Urinary bladder (tissue), 4 donors: ENCODE data around the gene IGSF21. TPM values are rescaled to one million over a fixed set of nuclear protein-coding genes. Genes with fewer than 3 reads are reported as not detected.

Experiments
- DNase-seq: peaks from one replicate; pipeline ENCODE4 v3.0.0-alpha.2; 2015; ENCODE audit errors: extremely low spot score
- H3K27ac ChIP-seq: one replicate; pipeline ENCODE4 v1.5.1; 2013; ENCODE audit warnings: low read depth, mild to moderate bottlenecking, moderate library complexity
- H3K36me3 ChIP-seq: one replicate; pipeline ENCODE4 v1.6.1; 2013; ENCODE audit warnings: mild to moderate bottlenecking, moderate library complexity; ENCODE audit not compliant: insufficient read depth
- H3K4me1 ChIP-seq: one replicate; pipeline ENCODE4 v1.6.1; 2013; ENCODE audit warnings: mild to moderate bottlenecking, moderate library complexity; ENCODE audit not compliant: insufficient read depth
- H3K4me3 ChIP-seq: one replicate; pipeline ENCODE4 v1.5.1; 2013; ENCODE audit warnings: low read depth, low read length
- WGBS: extraction: QIAGEN DNeasy Blood & Tissue Kit; methylation state at CpG from one replicate; pipeline ENCODE4 v1.1.7; 2013; 5-methylcytosine and 5-hydroxymethylcytosine counted together
- polyA plus RNA-seq: library from polyadenylated mRNA; stranded (reverse); fragments of 200-250 nt; gene quantifications from one replicate; pipeline ENCODE4 v1.2.3, GENCODE V29; 2013
- total RNA-seq: library from RNA; depleted of rRNA; stranded (reverse); fragments of >200 nt; gene quantifications from one replicate; pipeline ENCODE4 v1.2.3, GENCODE V29; 2014
- donor health status: healthy with polysubstance abuse.
- donor health status: healthy.

Gene IGSF21
- total and polyA plus RNA-seq, 2 donors = 1.1 to 8.2 TPM

GRCh38 chr1:18297896-18298648 is 190.5 kb downstream of the IGSF21 start:
- H3K27ac ChIP-seq = no peak overlapping the region
- 48% methylated on average over 11 of the region's 11 CpGs for WGBS
- no peak overlapping the region for H3K4me3 ChIP-seq
- H3K4me1 ChIP-seq = no peaks in the 10 kb centered on the region
- no peak for DNase-seq
- H3K36me3 ChIP-seq = no peaks in the 10 kb centered on the region

GRCh38 chr1:18299441-18300338 is 192.1 kb downstream of the IGSF21 start:
- no peak for DNase-seq
- WGBS = 68% methylated on average over 7 of the region's 7 CpGs
- Histone ChIP-seq H3K36me3 (no peaks in the 10 kb centered on the region), H3K4me3 (no peak overlapping the region), H3K4me1 (no peaks in the 10 kb centered on the region), H3K27ac (no peak overlapping the region)

- H3K36me3 ChIP-seq = no peaks in the 10 kb centered on the region
- no peak overlapping the region for H3K27ac ChIP-seq
- 93% methylated on average over 2 of the region's 2 CpGs for WGBS
- H3K4me1 ChIP-seq = no peaks in the 10 kb centered on the region
- H3K4me3 ChIP-seq = no peak overlapping the region
- DNase-seq = no peak
These were observed 192.8 kb downstream of the IGSF21 start for GRCh38 chr1:18300376-18300775.

- Histone ChIP-seq H3K4me3 (no peak overlapping the region), H3K36me3 (no peaks in the 10 kb centered on the region), H3K27ac (no peak overlapping the region), H3K4me1 (no peaks in the 10 kb centered on the region)
- WGBS = 67% methylated on average over 7 of the region's 7 CpGs
- DNase-seq = no peak
These were observed 195.3 kb downstream of the IGSF21 start for GRCh38 chr1:18302788-18303413.

- DNase-seq = no peak
- Histone ChIP-seq H3K36me3 (no peaks in the 10 kb centered on the region), H3K4me3 (no peak overlapping the region), H3K4me1 (no peaks in the 10 kb centered on the region), H3K27ac (no peak overlapping the region)
- 81% methylated on average over 6 of the region's 6 CpGs for WGBS
These were observed 196.7 kb downstream of the IGSF21 start for GRCh38 chr1:18304151-18304869.

- Histone ChIP-seq H3K27ac (no peak overlapping the region), H3K36me3 (no peaks in the 10 kb centered on the region), H3K4me3 (no peak overlapping the region), H3K4me1 (no peaks in the 10 kb centered on the region)
- WGBS = 96% methylated on average over 3 of the region's 3 CpGs
- no peak for DNase-seq
These were observed 197.7 kb downstream of the IGSF21 start for GRCh38 chr1:18305182-18305795.

- 81% methylated on average over 13 of the region's 13 CpGs for WGBS
- Histone ChIP-seq H3K36me3 (no peaks in the 10 kb centered on the region), H3K27ac (no peak overlapping the region), H3K4me1 (no peaks in the 10 kb centered on the region), H3K4me3 (no peak overlapping the region)
- no peak for DNase-seq
These were observed 199.8 kb downstream of the IGSF21 start for GRCh38 chr1:18307329-18307898.

- no peaks in the 10 kb centered on the region for H3K36me3 ChIP-seq
- WGBS = 74% methylated on average over 10 of the region's 10 CpGs
- no peak for DNase-seq
- H3K4me3 ChIP-seq = no peak overlapping the region
- H3K27ac ChIP-seq = no peak overlapping the region
- no peaks in the 10 kb centered on the region for H3K4me1 ChIP-seq
These were observed 202.1 kb downstream of the IGSF21 start for GRCh38 chr1:18309552-18310155.

GRCh38 chr1:18312961-18313360 is 205.4 kb downstream of the IGSF21 start:
- DNase-seq = no peak
- 86% methylated on average over 10 of the region's 10 CpGs for WGBS
- Histone ChIP-seq H3K36me3 (no peaks in the 10 kb centered on the region), H3K4me3 (no peak overlapping the region), H3K4me1 (no peaks in the 10 kb centered on the region), H3K27ac (no peak overlapping the region)

GRCh38 chr1:18313523-18313922 is 205.9 kb downstream of the IGSF21 start:
- 95% methylated on average over 2 of the region's 2 CpGs for WGBS
- Histone ChIP-seq H3K36me3 (no peaks in the 10 kb centered on the region), H3K27ac (no peak overlapping the region), H3K4me1 (no peaks in the 10 kb centered on the region), H3K4me3 (no peak overlapping the region)
- DNase-seq = no peak

- DNase-seq = no peak
- no peaks in the 10 kb centered on the region for H3K36me3 ChIP-seq
- 82% methylated on average over 9 of the region's 9 CpGs for WGBS
- H3K4me3 ChIP-seq = no peak overlapping the region
- no peaks in the 10 kb centered on the region for H3K4me1 ChIP-seq
- no peak overlapping the region for H3K27ac ChIP-seq
These were observed 206.8 kb downstream of the IGSF21 start for GRCh38 chr1:18314399-18314798.

- no peak for DNase-seq
- WGBS = 96% methylated on average over 1 of the region's 1 CpG
- Histone ChIP-seq H3K36me3 (no peaks in the 10 kb centered on the region), H3K27ac (no peak overlapping the region), H3K4me1 (no peaks in the 10 kb centered on the region), H3K4me3 (no peak overlapping the region)
These were observed 207.9 kb downstream of the IGSF21 start for GRCh38 chr1:18315449-18315848.
